HEK293T (cell line): ENCODE data around the gene RBM8A.

Source experiments
- CTCF ChIA-PET: fragments of 350-600 bp; formaldehyde crosslinking; extraction: SDS; loops from one replicate; lab custom pipeline; 2021; ENCODE audit warnings: antibody characterized with exemption, inconsistent platforms; lab: Yijun Ruan, JAX
- POLR2A ChIA-PET: fragments of 350-600 bp; formaldehyde crosslinking; extraction: SDS; loops from one replicate; lab custom pipeline; 2020; ENCODE audit warnings: antibody characterized with exemption, inconsistent platforms; lab: Yijun Ruan, JAX
- DNase-seq: peaks from one replicate; pipeline ENCODE4 v3.0.0; 2012; ENCODE audit warnings: mixed read lengths; ENCODE audit errors: extremely low spot score
- ARNT ChIP-seq: fragments of 450-650 bp; IDR thresholded peaks from 2 replicates; pipeline ENCODE4 v1.6.1; 2017; ENCODE audit warnings: mild to moderate bottlenecking
- BHLHE40 ChIP-seq: fragments of 450-650 bp; IDR thresholded peaks from 2 replicates; pipeline ENCODE4 v1.6.1; 2016; ENCODE audit warnings: mild to moderate bottlenecking, moderate library complexity, borderline replicate concordance
- CTBP1 ChIP-seq: fragments of 450-650 bp; IDR thresholded peaks from 2 replicates; pipeline ENCODE4 v1.6.1; 2016; ENCODE audit warnings: borderline replicate concordance
- ELF4 ChIP-seq: fragments of 450-650 bp; IDR thresholded peaks from 2 replicates; pipeline ENCODE4 v1.6.1; 2017; ENCODE audit warnings: antibody characterized with exemption
- FOXA1 ChIP-seq: fragments of 450-650 bp; IDR thresholded peaks from 2 replicates; pipeline ENCODE4 v1.6.1; 2016; ENCODE audit warnings: mild to moderate bottlenecking
- FOXK2 ChIP-seq: fragments of 450-650 bp; IDR thresholded peaks from 2 replicates; pipeline ENCODE4 v1.6.1; 2016; ENCODE audit warnings: mild to moderate bottlenecking
- FOXM1 ChIP-seq: fragments of 450-650 bp; IDR thresholded peaks from 2 replicates; pipeline ENCODE4 v1.6.1; 2017; ENCODE audit warnings: mild to moderate bottlenecking, borderline replicate concordance
- HDGF ChIP-seq: fragments of 450-650 bp; IDR thresholded peaks from 2 replicates; pipeline ENCODE4 v1.6.1; 2017; ENCODE audit warnings: antibody characterized with exemption, borderline replicate concordance
- L3MBTL2 ChIP-seq: fragments of 450-650 bp; conservative IDR thresholded peaks from 2 replicates; pipeline ENCODE4 v1.6.1; 2016; ENCODE audit warnings: mild to moderate bottlenecking
- LEF1 ChIP-seq: fragments of 450-650 bp; IDR thresholded peaks from 2 replicates; pipeline ENCODE4 v1.6.1; 2017; ENCODE audit warnings: mild to moderate bottlenecking, borderline replicate concordance
- NFRKB ChIP-seq: fragments of 450-650 bp; IDR thresholded peaks from 2 replicates; pipeline ENCODE4 v1.6.1; 2016; ENCODE audit warnings: mild to moderate bottlenecking, moderate library complexity
- SP1 ChIP-seq: fragments of 450-650 bp; IDR thresholded peaks from 2 replicates; pipeline ENCODE4 v1.6.1; 2017
- SUZ12 ChIP-seq: fragments of 450-650 bp; IDR thresholded peaks from 2 replicates; pipeline ENCODE4 v1.6.1; 2016; ENCODE audit warnings: mild to moderate bottlenecking
- TARDBP ChIP-seq: fragments of 450-650 bp; IDR thresholded peaks from 2 replicates; pipeline ENCODE4 v1.6.1; 2016
- ZNF384 ChIP-seq: fragments of 450-650 bp; IDR thresholded peaks from 2 replicates; pipeline ENCODE4 v1.6.1; 2016
- TF ChIP-seq, protein P1 (sequence below): fragments of 450-650 bp; IDR thresholded peaks from 2 replicates; pipeline ENCODE4 v1.6.1; 2016

Gene RBM8A

GRCh38 chr1:145918992-145919939, 8.0 kb downstream of the RBM8A start:
- ChIA-PET POLR2A (interaction anchor here (0.6 to 4.0 kb wide), 10 partner anchors 9 to 118 kb away, joined by 3 to 42 read pairs (median 8); partner anchors contain the start of genes ANKRD34A, ITGA10, LIX1L and PIAS3), CTCF (interaction anchor here (0.6 to 1.0 kb wide), 3 partner anchors 10 to 74 kb away, joined by 3 to 4 read pairs (median 3); partner anchors contain the start of genes ITGA10 and NUDT17)
- no peak for TF ChIP-seq ZNF384
- TF ChIP-seq CTBP1, result no peak
- no peak for DNase-seq

DNA sequence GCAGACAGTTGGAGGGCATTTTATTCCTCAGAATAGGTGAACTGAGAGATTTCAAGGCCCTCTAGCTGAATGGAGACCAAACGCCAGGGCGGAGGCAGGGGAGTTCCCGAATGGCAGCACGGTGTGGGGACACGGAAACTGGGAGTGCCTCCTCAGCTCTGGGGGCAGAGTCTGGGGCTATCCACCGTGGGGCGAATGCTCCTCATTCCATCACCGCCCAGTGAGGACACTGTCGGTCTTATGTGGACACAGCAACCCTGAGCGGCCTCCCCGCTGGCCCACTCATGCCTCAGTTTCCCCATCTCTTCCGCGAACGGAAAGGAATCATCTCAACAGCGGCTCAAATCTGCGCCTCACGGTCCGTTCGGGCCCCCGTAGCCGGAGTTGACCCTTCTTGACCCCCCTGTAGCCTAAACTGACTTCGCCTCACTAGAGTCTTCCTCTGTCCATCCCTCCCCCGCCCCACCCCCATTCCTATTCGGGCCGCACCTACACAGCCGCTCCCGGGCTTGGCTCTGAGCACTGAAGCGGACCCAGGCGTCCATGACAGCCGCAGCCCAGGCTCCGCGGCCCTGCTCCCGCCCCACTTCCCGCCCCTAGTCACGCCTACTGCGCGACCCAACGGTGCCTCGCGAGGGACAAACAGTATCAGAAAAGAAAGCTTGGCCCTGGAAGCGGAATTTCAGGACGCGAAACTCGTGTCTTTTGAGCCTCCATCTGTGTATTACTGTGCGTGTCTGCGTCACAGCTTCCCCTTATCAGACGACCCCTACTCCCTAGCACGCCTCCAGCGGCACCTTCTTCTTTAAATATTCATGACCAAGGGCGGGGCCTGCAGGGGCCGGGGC, 8.9 kb downstream of the RBM8A start, which contains the start of gene PEX11B:
Gene PEX11B, minus strand, starts transcription at position 574 of the 848 bp plus-strand sequence. Its CDS starts 29 bp downstream, at position 545.
- peak; percentile 89 for DNase-seq
- CTCF ChIA-PET, result interaction anchor here (0.9 to 1.0 kb wide), 2 partner anchors 9 to 15 kb away, joined by 3 to 4 read pairs; partner anchors contain the start of gene ITGA10
- TF ChIP-seq ELF4 (no peak), L3MBTL2 (peak; percentile 19; the same call in 1 of the 2 replicates), ARNT (peak; percentile 20; the same call in 1 of the 2 replicates), FOXM1 (no peak), SP1 (peak; percentile 43; the same call in 1 of the 2 replicates)
- POLR2A ChIA-PET, result interaction anchor here (0.6 to 4.0 kb wide), 11 partner anchors 10 to 119 kb away, joined by 3 to 42 read pairs (median 8); partner anchors contain the start of genes ANKRD34A, ITGA10, LIX1L and NUDT17

DNA sequence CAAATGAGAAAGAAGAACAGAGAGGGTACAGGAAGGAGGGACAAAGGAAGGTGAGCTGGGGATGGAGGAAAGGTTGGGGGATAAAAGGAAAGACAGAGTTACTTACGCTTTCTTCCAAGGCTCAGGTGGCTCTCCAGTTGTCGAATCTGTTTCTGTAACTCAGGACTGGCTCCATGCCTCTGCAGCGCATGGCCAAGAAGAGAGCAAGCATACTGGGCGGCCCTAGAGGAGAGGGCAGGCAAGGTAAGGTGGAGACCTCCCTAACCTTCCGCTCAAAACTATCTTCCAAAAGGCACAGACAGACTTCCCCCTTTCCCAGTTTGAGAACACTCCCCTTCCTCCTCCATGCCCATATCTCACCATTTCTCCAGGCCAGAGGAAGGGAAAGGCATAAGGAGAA, 9.7 kb downstream of the RBM8A start:
- ChIA-PET POLR2A (interaction anchor here (1.1 to 4.0 kb wide), 3 partner anchors 11 to 72 kb away, joined by 3 to 42 read pairs (median 19); partner anchors contain the start of genes ANKRD34A, NUDT17, POLR3GL and RBM8A), CTCF (interaction anchor here (1.7 kb wide), 1 partner anchor 26 kb away, joined by 4 read pairs; no protein-coding TSS in a partner anchor)
- TF ChIP-seq HDGF, result no peak
- no peak for TF ChIP-seq FOXM1
- TF ChIP-seq SUZ12, result no peak
- TF ChIP-seq ELF4, result no peak
- TF ChIP-seq ARNT, result no peak
- TF ChIP-seq TARDBP, result no peak
- no peak for TF ChIP-seq BHLHE40
- no peak for TF ChIP-seq FOXA1
- TF ChIP-seq LEF1, result no peak
- TF ChIP-seq SP1, result no peak
- DNase-seq, result no peak

DNA sequence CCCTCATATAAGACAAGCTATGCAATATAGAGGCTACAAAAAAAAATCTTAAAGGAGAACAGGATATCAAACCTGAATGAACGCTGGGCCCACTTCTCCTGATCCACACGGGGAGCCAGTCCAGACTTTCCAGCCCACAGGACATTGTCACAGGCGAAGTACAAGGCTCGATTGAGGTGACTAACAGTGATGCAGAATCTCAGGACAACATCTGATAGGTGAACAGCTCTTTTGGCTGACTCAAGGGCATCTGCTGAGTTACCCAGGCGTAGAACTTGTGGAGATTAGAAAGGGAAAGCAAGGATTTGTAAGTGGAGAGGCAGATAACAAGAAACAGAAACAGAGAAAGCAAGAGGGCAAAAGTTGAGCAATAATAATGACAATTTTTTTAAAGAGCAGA, 10.5 kb downstream of the RBM8A start:
- CTCF ChIA-PET, result interaction anchor here (1.7 kb wide), 1 partner anchor 25 kb away, joined by 4 read pairs; no protein-coding TSS in a partner anchor
- TF ChIP-seq ELF4, result no peak
- TF ChIP-seq HDGF, result no peak
- TF ChIP-seq ARNT, result no peak
- TF ChIP-seq SUZ12, result no peak
- TF ChIP-seq BHLHE40, result no peak
- no peak for TF ChIP-seq CTBP1
- no peak for TF ChIP-seq LEF1
- no peak for TF ChIP-seq FOXM1
- no peak for TF ChIP-seq NFRKB
- TF ChIP-seq, protein P1, sequence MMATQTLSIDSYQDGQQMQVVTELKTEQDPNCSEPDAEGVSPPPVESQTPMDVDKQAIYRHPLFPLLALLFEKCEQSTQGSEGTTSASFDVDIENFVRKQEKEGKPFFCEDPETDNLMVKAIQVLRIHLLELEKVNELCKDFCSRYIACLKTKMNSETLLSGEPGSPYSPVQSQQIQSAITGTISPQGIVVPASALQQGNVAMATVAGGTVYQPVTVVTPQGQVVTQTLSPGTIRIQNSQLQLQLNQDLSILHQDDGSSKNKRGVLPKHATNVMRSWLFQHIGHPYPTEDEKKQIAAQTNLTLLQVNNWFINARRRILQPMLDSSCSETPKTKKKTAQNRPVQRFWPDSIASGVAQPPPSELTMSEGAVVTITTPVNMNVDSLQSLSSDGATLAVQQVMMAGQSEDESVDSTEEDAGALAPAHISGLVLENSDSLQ, result no peak
- no peak for TF ChIP-seq SP1
- no peak for TF ChIP-seq ZNF384
- TF ChIP-seq TARDBP, result no peak
- TF ChIP-seq FOXK2, result no peak
- no peak for TF ChIP-seq FOXA1
- POLR2A ChIA-PET, result interaction anchor here (1.0 to 4.0 kb wide), 2 partner anchors 12 to 25 kb away, joined by 3 to 42 read pairs; partner anchors contain the start of gene RBM8A
- no peak for DNase-seq

GRCh38 chr1:145912128-145912641, 15.1 kb downstream of the RBM8A start:
- ChIA-PET POLR2A (interaction anchor here (2.0 kb wide), 1 partner anchor 20 kb away, joined by 8 read pairs; no protein-coding TSS in a partner anchor), CTCF (no interaction called here)
- DNase-seq, result no peak
- TF ChIP-seq SUZ12 (no peak), LEF1 (no peak), L3MBTL2 (no peak), NFRKB (no peak), BHLHE40 (no peak), ARNT (no peak)

- TF ChIP-seq SP1, result no peak
- no peak for TF ChIP-seq FOXM1
- no peak for TF ChIP-seq CTBP1
- no peak for TF ChIP-seq ELF4
- TF ChIP-seq ZNF384, result no peak
- no peak for TF ChIP-seq HDGF
- no peak for TF ChIP-seq SUZ12
- no peak for TF ChIP-seq FOXK2
- no peak for TF ChIP-seq LEF1
- TF ChIP-seq L3MBTL2, result no peak
- TF ChIP-seq TARDBP, result no peak
- TF ChIP-seq NFRKB, result no peak
- no peak for TF ChIP-seq BHLHE40
- TF ChIP-seq FOXA1, result no peak
- CTCF ChIA-PET, result interaction anchor here (0.5 to 4.3 kb wide), 6 partner anchors 9 to 125 kb away, joined by 3 to 50 read pairs (median 4); partner anchors contain the start of gene RBM8A
- POLR2A ChIA-PET, result interaction anchor here (1.8 to 2.7 kb wide), 4 partner anchors 10 to 56 kb away, joined by 9 to 11 read pairs (median 10); partner anchors contain the start of genes ANKRD34A, PEX11B, POLR3GL and RBM8A
- DNase-seq, result no peak
These were observed 18.6 kb downstream of the RBM8A start for GRCh38 chr1:145908653-145909052.
